Measurements from ENCODE around the gene TBXAS1. TPM values are rescaled to one million over a fixed set of nuclear protein-coding genes. Genes with fewer than 3 reads are reported as not detected.

Gene TBXAS1
- total RNA-seq, 1 experiment from 2014 or later: 2.3 TPM

DNA sequence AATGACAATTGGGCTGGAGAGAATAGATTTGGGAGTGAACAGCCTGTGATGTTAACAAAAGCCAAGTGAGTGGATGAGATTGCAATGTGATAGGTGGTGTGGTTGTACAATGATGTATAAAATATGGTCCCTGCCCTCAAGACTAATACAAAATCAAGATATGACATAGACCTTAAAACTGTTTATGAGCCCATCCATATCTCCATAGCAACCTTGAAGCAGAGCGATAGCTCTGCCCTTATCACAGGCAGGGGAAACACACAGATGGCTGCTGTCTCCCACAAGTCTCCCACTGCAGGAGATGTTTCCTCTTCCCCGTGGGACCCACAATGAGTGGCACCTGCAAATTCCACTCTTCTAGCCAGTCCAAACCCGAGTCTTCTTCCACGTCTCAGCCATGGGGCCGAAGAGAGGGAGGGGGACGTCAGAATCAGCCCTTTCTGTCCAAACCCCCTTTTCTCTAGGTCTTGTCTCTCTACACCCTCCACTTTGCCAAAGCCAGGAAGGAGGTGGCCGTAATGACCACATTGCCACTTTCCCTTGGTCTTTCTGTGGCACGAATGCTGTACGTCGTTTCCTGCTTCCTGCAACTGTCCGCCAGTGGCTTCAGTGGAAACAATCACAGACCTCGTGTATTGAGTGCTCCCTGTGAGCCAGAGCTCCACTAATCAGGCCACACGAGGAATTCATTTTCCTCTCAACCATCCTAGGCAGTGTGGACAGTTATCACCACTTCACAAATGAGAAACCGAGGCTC, 7.5 kb upstream of the TBXAS1 start:
- CTCF ChIA-PET: no interaction called here
- POLR2A ChIA-PET: no interaction called here
- no peak for TF ChIP-seq ZNF232 (CRISPR knock-in tag; IDR thresholded peaks at IDR 0.05)
- no peak for TF ChIP-seq MXD4 (CRISPR knock-in tag; IDR thresholded peaks at IDR 0.05; ENCODE audit: borderline replicate concordance)
- no peak for TF ChIP-seq NR2C2 (CRISPR knock-in tag; IDR thresholded peaks at IDR 0.05)
- no peak for TF ChIP-seq ZBTB21 (CRISPR knock-in tag; IDR thresholded peaks at IDR 0.05; ENCODE audit: borderline replicate concordance)
- TF ChIP-seq, protein P1, sequence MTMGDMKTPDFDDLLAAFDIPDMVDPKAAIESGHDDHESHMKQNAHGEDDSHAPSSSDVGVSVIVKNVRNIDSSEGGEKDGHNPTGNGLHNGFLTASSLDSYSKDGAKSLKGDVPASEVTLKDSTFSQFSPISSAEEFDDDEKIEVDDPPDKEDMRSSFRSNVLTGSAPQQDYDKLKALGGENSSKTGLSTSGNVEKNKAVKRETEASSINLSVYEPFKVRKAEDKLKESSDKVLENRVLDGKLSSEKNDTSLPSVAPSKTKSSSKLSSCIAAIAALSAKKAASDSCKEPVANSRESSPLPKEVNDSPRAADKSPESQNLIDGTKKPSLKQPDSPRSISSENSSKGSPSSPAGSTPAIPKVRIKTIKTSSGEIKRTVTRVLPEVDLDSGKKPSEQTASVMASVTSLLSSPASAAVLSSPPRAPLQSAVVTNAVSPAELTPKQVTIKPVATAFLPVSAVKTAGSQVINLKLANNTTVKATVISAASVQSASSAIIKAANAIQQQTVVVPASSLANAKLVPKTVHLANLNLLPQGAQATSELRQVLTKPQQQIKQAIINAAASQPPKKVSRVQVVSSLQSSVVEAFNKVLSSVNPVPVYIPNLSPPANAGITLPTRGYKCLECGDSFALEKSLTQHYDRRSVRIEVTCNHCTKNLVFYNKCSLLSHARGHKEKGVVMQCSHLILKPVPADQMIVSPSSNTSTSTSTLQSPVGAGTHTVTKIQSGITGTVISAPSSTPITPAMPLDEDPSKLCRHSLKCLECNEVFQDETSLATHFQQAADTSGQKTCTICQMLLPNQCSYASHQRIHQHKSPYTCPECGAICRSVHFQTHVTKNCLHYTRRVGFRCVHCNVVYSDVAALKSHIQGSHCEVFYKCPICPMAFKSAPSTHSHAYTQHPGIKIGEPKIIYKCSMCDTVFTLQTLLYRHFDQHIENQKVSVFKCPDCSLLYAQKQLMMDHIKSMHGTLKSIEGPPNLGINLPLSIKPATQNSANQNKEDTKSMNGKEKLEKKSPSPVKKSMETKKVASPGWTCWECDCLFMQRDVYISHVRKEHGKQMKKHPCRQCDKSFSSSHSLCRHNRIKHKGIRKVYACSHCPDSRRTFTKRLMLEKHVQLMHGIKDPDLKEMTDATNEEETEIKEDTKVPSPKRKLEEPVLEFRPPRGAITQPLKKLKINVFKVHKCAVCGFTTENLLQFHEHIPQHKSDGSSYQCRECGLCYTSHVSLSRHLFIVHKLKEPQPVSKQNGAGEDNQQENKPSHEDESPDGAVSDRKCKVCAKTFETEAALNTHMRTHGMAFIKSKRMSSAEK (CRISPR knock-in tag; IDR thresholded peaks at IDR 0.05; ENCODE audit: borderline replicate concordance): no peak
- TF ChIP-seq JAZF1 (CRISPR knock-in tag; IDR thresholded peaks at IDR 0.05): no peak
- no peak for TF ChIP-seq JUN (CRISPR knock-in tag; IDR thresholded peaks at IDR 0.05)
- no peak for TF ChIP-seq FOXJ3 (CRISPR knock-in tag; IDR thresholded peaks at IDR 0.05; ENCODE audit: borderline replicate concordance)
- TF ChIP-seq TP53 (CRISPR knock-in tag; IDR thresholded peaks at IDR 0.05): no peak
- no peak for TF ChIP-seq FOXP1 (CRISPR knock-in tag; IDR thresholded peaks at IDR 0.05; ENCODE audit: borderline replicate concordance)
- TF ChIP-seq NFE2L1 (CRISPR knock-in tag; IDR thresholded peaks at IDR 0.05): no peak
- no peak for TF ChIP-seq ATF3 (CRISPR knock-in tag; conservative IDR thresholded peaks at IDR 0.05)
- TF ChIP-seq NR1H2 (CRISPR knock-in tag; IDR thresholded peaks at IDR 0.05): no peak
- TF ChIP-seq MLX (CRISPR knock-in tag; IDR thresholded peaks at IDR 0.05): no peak
- TF ChIP-seq, protein P2, sequence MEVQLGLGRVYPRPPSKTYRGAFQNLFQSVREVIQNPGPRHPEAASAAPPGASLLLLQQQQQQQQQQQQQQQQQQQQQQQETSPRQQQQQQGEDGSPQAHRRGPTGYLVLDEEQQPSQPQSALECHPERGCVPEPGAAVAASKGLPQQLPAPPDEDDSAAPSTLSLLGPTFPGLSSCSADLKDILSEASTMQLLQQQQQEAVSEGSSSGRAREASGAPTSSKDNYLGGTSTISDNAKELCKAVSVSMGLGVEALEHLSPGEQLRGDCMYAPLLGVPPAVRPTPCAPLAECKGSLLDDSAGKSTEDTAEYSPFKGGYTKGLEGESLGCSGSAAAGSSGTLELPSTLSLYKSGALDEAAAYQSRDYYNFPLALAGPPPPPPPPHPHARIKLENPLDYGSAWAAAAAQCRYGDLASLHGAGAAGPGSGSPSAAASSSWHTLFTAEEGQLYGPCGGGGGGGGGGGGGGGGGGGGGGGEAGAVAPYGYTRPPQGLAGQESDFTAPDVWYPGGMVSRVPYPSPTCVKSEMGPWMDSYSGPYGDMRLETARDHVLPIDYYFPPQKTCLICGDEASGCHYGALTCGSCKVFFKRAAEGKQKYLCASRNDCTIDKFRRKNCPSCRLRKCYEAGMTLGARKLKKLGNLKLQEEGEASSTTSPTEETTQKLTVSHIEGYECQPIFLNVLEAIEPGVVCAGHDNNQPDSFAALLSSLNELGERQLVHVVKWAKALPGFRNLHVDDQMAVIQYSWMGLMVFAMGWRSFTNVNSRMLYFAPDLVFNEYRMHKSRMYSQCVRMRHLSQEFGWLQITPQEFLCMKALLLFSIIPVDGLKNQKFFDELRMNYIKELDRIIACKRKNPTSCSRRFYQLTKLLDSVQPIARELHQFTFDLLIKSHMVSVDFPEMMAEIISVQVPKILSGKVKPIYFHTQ (CRISPR knock-in tag; IDR thresholded peaks at IDR 0.05): no peak
- TF ChIP-seq FOXP4 (CRISPR knock-in tag; IDR thresholded peaks at IDR 0.05): no peak
- TF ChIP-seq ZNF121 (CRISPR knock-in tag; IDR thresholded peaks at IDR 0.05): no peak
- TF ChIP-seq, protein P3, sequence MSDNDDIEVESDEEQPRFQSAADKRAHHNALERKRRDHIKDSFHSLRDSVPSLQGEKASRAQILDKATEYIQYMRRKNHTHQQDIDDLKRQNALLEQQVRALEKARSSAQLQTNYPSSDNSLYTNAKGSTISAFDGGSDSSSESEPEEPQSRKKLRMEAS (CRISPR knock-in tag; IDR thresholded peaks at IDR 0.05): no peak
- TF ChIP-seq, protein P4, sequence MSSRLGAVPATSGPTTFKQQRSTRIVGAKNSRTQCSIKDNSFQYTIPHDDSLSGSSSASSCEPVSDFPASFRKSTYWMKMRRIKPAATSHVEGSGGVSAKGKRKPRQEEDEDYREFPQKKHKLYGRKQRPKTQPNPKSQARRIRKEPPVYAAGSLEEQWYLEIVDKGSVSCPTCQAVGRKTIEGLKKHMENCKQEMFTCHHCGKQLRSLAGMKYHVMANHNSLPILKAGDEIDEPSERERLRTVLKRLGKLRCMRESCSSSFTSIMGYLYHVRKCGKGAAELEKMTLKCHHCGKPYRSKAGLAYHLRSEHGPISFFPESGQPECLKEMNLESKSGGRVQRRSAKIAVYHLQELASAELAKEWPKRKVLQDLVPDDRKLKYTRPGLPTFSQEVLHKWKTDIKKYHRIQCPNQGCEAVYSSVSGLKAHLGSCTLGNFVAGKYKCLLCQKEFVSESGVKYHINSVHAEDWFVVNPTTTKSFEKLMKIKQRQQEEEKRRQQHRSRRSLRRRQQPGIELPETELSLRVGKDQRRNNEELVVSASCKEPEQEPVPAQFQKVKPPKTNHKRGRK (CRISPR knock-in tag; IDR thresholded peaks at IDR 0.05; ENCODE audit: borderline replicate concordance): no peak
- no peak for TF ChIP-seq RELA (CRISPR knock-in tag; IDR thresholded peaks at IDR 0.05; ENCODE audit: borderline replicate concordance)
- Mint-ChIP-seq H3K27me3 (ENCODE audit: low read depth) (no peaks in the 10 kb centered on the region), H3K4me1 (no peaks in the 10 kb centered on the region), H3K4me3 (no peak overlapping the region), H3K36me3 (no peaks in the 10 kb centered on the region), H3K27ac (no peak overlapping the region), H3K9me3 (peaks cover 5% of the 10 kb centered on the region; the same call in 1 of the 2 replicates)
- ATAC-seq (no peak), DNase-seq (ENCODE audit: low spot score) (no peak)

Data from WTC11 (cell line).